HepG2 (cell line): ENCODE measurements around the gene DAB1. TPM values are rescaled to one million over a fixed set of nuclear protein-coding genes. Genes with fewer than 3 reads are reported as not detected.

ENCODE experiments used
- ATAC-seq: fragments of 200-7000 bp; cut with Tn5 transposase; 3 replicates; pipeline ENCODE4 v1.9.1; 2020; ENCODE audit warnings: mild to moderate bottlenecking, moderate library complexity
- BruUV-seq: library from RNA; stranded (reverse); fragments of 400-500 nt; replicated peaks from 2 replicates; lab custom pipeline; 2021; lab: Mats Ljungman, UMichigan
- CTCF ChIA-PET: fragments of 300-600 bp; formaldehyde crosslinking; extraction: SDS; loops from one replicate; lab custom pipeline; 2021; ENCODE audit warnings: low total read pairs, inconsistent platforms, low intra/inter-chr PET ratio; lab: Yijun Ruan, JAX
- POLR2A ChIA-PET: fragments of 350-600 bp; sonication (Branson Sonifier 250); formaldehyde crosslinking; loops from one replicate; lab custom pipeline; 2020; ENCODE audit warnings: antibody characterized with exemption, inconsistent platforms; lab: Yijun Ruan, JAX
- DNase-seq: peaks from one replicate; pipeline ENCODE4 v3.0.0-alpha.2; 2015; ENCODE audit warnings: low spot score
- FAIRE-seq: peaks from 3 replicates; lab custom pipeline; 2011; peaks lifted over from hg19 to GRCh38; lab: Jason Lieb, UNC
- H2AFZ ChIP-seq: one replicate; pipeline ENCODE4 v1.6.1; 2011; ENCODE audit warnings: low read length, inconsistent platforms
- H3K27ac ChIP-seq: fragments of 300-600 bp; 3 replicates; pipeline ENCODE4 v1.8.0; 2011; ENCODE audit warnings: mixed run types, mild to moderate bottlenecking, mixed read lengths, low read length, inconsistent platforms; ENCODE audit not compliant: insufficient read depth; ENCODE audit errors: extremely low read length
- H3K27me3 ChIP-seq, 2 experiments: fragments of 200-600 bp in 1 of 2; 2 replicates in 1 of 2; 3 replicates in 1 of 2; pipeline versions ENCODE4 v1.6.0 to v1.8.0; 2011; ENCODE audit warnings: low read length in 2 of 2, mild to moderate bottlenecking in 2 of 2, moderate library complexity in 2 of 2, inconsistent platforms in 1 of 2; ENCODE audit not compliant: insufficient read depth in 2 of 2, control insufficient read depth in 1 of 2
- H3K36me3 ChIP-seq, 2 experiments: fragments of 200-600 bp in 1 of 2; replicated peaks in 1 of 2; 2 replicates in 1 of 2; 3 replicates in 1 of 2; pipeline versions ENCODE4 v1.5.1 to v1.8.0; 2011; ENCODE audit warnings: low read length in 2 of 2, inconsistent platforms in 1 of 2; ENCODE audit not compliant: insufficient read depth in 2 of 2, control insufficient read depth in 1 of 2
- H3K4me1 ChIP-seq: 2 replicates; pipeline ENCODE4 v1.5.1; 2012; ENCODE audit warnings: low read length, inconsistent platforms; ENCODE audit not compliant: insufficient read depth
- H3K4me2 ChIP-seq: 2 replicates; pipeline ENCODE4 v1.6.0; 2011; ENCODE audit warnings: low read depth, low read length, inconsistent platforms
- H3K4me3 ChIP-seq, 3 experiments: fragments of 200-600 bp in 1 of 3; sonication (generic), shearing (Covaris generic) in 1 of 3; replicated peaks in 1 of 3; 2 replicates each; pipeline ENCODE4 v1.5.1; 2011 to 2016; ENCODE audit warnings: low read length in 3 of 3, inconsistent platforms in 2 of 3, low read depth in 2 of 3, mild to moderate bottlenecking in 2 of 3, control low read depth in 1 of 3, mixed read lengths in 1 of 3; ENCODE audit not compliant: insufficient read depth in 1 of 3
- H3K79me2 ChIP-seq: one replicate; pipeline ENCODE4 v1.6.1; 2011; ENCODE audit warnings: low read length, inconsistent platforms; ENCODE audit not compliant: insufficient read depth
- H3K9ac ChIP-seq: 2 replicates; pipeline ENCODE4 v1.6.0; 2011; ENCODE audit warnings: mild to moderate bottlenecking, low read depth, low read length, inconsistent platforms; ENCODE audit not compliant: insufficient read depth
- H3K9me3 ChIP-seq: 2 replicates; pipeline ENCODE4 v1.5.1; 2012; ENCODE audit warnings: mild to moderate bottlenecking, low read length
- H4K20me1 ChIP-seq: 2 replicates; pipeline ENCODE4 v1.6.0; 2011; ENCODE audit warnings: inconsistent platforms, mild to moderate bottlenecking, low read length, moderate library complexity; ENCODE audit not compliant: insufficient read depth
- ELF3 ChIP-seq: IDR thresholded peaks from 2 replicates; pipeline ENCODE4 v1.6.1; 2016; ENCODE audit warnings: missing genetic modification reagents, missing compliant biosample characterization
- KDM4B ChIP-seq: sonication (generic); formaldehyde crosslinking; IDR thresholded peaks from 2 replicates; pipeline ENCODE4 v1.4.0; 2020; ENCODE audit warnings: missing genetic modification reagents
- MAFK ChIP-seq, 2 experiments: IDR thresholded peaks in 1 of 2; conservative IDR thresholded peaks in 1 of 2; 2 replicates each; pipeline ENCODE4 v1.6.1; 2011; ENCODE audit warnings: improper control_type of control experiment in 2 of 2, low read length in 2 of 2
- MED8 ChIP-seq: sonication (generic); formaldehyde crosslinking; IDR thresholded peaks from 2 replicates; pipeline ENCODE4 v1.8.1; 2023; ENCODE audit warnings: mild to moderate bottlenecking, missing genetic modification reagents; ENCODE audit not compliant: insufficient replicate concordance
- NFKB2 ChIP-seq: sonication (generic); formaldehyde crosslinking; IDR thresholded peaks from 2 replicates; pipeline ENCODE4 v1.4.0; 2020; ENCODE audit warnings: missing genetic modification reagents, borderline replicate concordance
- SRSF4 ChIP-seq: fragments of 200-400 bp; formaldehyde crosslinking; IDR thresholded peaks from one replicate; pipeline ENCODE4 v1.6.1; 2018; ENCODE audit warnings: mild to moderate bottlenecking, low read depth, low read length, moderate library complexity; ENCODE audit not compliant: poor library complexity, severe bottlenecking
- ZC3H13 ChIP-seq: sonication (generic); formaldehyde crosslinking; IDR thresholded peaks from 2 replicates; pipeline ENCODE4 v1.8.1; 2023; ENCODE audit warnings: mild to moderate bottlenecking, missing genetic modification reagents, moderate library complexity
- ZNF703 ChIP-seq: sonication (generic); formaldehyde crosslinking; IDR thresholded peaks from 2 replicates; pipeline ENCODE4 v1.5.1; 2020; ENCODE audit warnings: missing genetic modification reagents, mild to moderate bottlenecking, moderate library complexity, borderline replicate concordance
- WGBS: methylation state at CpG from one replicate; pipeline ENCODE4 v1.1.6; 2017; ENCODE audit warnings: low lambda C conversion rate; 5-methylcytosine and 5-hydroxymethylcytosine counted together
- in situ Hi-C: cut with HindIII; loops from 2 replicates; pipeline ENCODE4 v1.10.0; 2017; ENCODE audit warnings: low pct_unique_long_range_greater_than_20kb; ENCODE audit not compliant: extremely low pct_ligation_motif_present
- intact Hi-C: fragments of 100-400 bp; cut with micrococcal nuclease; formaldehyde crosslinking; loops from one replicate; pipeline ENCODE4 v1.10.0; 2022; ENCODE audit not compliant: unreplicated experiment
- polyA plus RNA-seq, 8 experiments: library from polyadenylated mRNA; depleted of rRNA in 3 of 8; stranded (reverse) in 7 of 8; unstranded in 1 of 8; fragments of >200 nt; fragmentation: Illumina TruSeq in 4 of 8; extraction: Trizol in 4 of 8; gene quantifications; 2 replicates each; pipeline versions ENCODE4 v1.2.1 to v1.2.3, GENCODE V29; 2011 to 2016; ENCODE audit warnings: low read depth in 4 of 8, missing spikeins in 1 of 8, mixed read lengths in 1 of 8; ENCODE audit not compliant: insufficient read depth in 1 of 8
- total RNA-seq, 5 experiments: library from RNA; depleted of rRNA; stranded (reverse); fragments of >200 nt; fragmentation: Illumina TruSeq; extraction: Trizol; gene quantifications; 2 replicates each; pipeline ENCODE4 v1.2.3, GENCODE V29; 2016; ENCODE audit warnings: low read depth in 1 of 5
- TF ChIP-seq, protein P1 (sequence below): sonication (generic); formaldehyde crosslinking; IDR thresholded peaks from 2 replicates; pipeline ENCODE4 v1.5.0; 2020; ENCODE audit warnings: missing genetic modification reagents
- TF ChIP-seq, protein P2 (sequence below): sonication (generic); formaldehyde crosslinking; IDR thresholded peaks from 2 replicates; pipeline ENCODE4 v1.5.1; 2020; ENCODE audit warnings: mild to moderate bottlenecking, missing genetic modification reagents

Gene DAB1
- total and polyA plus RNA-seq, 2 of the 13 experiments (the other 11 are each of a cell fraction or from before 2014, with no cell fraction given): 0.04 to 0.13 TPM

DNA sequence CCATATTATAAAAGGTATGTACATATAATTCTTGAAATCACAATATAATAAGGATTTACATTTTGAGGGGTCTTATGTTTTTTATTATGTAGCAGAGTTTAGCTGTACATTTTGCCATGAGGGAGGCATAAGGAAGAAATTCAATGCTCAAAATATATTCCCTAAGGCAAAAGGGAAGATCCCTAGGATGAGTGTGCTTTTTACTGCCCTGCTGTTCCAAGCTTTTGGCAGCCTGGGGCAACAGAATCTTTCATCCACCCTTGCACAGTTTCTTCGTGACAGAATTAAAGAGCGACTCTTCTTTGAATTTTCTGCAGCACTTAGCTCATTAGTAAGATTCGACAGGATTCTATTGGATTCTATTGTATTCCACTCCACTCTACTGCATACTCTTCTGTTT lies 39.5 kb upstream of the DAB1 start:
- TF ChIP-seq ELF3 (no peak), KDM4B (CRISPR knock-in tag) (no peak)
- TF ChIP-seq, protein P1, sequence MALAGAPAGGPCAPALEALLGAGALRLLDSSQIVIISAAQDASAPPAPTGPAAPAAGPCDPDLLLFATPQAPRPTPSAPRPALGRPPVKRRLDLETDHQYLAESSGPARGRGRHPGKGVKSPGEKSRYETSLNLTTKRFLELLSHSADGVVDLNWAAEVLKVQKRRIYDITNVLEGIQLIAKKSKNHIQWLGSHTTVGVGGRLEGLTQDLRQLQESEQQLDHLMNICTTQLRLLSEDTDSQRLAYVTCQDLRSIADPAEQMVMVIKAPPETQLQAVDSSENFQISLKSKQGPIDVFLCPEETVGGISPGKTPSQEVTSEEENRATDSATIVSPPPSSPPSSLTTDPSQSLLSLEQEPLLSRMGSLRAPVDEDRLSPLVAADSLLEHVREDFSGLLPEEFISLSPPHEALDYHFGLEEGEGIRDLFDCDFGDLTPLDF (CRISPR knock-in tag): no peak
- no peaks in the 10 kb centered on the region for H4K20me1 ChIP-seq
- DNase-seq: no peak
- 83% methylated on average over 3 of the region's 3 CpGs for WGBS
- H3K9ac ChIP-seq: no peak overlapping the region
- intact Hi-C loops (no loop called here), in situ Hi-C loops (no loop called here)
- no peaks in the 10 kb centered on the region for H3K36me3 ChIP-seq
- H3K79me2 ChIP-seq: no peaks in the 10 kb centered on the region
- ChIA-PET POLR2A (no interaction called here), CTCF (no interaction called here)
- peaks cover 44% of the 10 kb centered on the region for H3K4me1 ChIP-seq
- H2AFZ ChIP-seq: no peak overlapping the region
- BruUV-seq: no TSS peak
- H3K27me3 ChIP-seq: peaks cover 0 to 18% of the 10 kb centered on the region in 2 experiments; a peak in 1 of 5 replicates
- ATAC-seq: no peak
- no peaks in the 10 kb centered on the region for H3K9me3 ChIP-seq
- FAIRE-seq: no peak
- no peak overlapping the region for H3K4me2 ChIP-seq
- H3K4me3 ChIP-seq: no peak overlapping the region
- H3K27ac ChIP-seq: no peak overlapping the region

DNA sequence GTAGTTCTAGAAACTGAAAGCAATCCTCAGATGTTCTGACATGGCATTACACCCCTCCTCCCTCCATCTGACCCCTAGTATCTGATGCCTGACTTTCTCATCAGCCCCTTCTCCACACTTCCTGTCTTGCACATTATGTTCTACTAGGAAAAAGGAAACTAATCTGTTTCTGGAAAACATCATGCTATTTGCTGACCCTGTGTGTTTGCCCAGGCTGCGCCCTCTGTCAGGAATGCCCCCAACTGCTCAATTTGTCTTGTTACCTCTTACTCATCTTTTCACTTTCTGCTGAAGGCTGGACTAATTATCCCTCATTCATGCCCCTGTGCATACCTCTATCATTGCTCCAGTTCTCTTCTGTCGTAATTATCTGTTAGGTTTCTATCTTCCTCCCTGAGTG lies 37.5 kb upstream of the DAB1 start:
- H3K4me2 ChIP-seq: peak overlapping the region; percentile 14; the same call in 1 of the 2 replicates
- ChIA-PET POLR2A (no interaction called here), CTCF (no interaction called here)
- no peak overlapping the region for H3K4me3 ChIP-seq
- H3K4me1 ChIP-seq: peaks cover 44% of the 10 kb centered on the region
- intact Hi-C loops: no loop called here
- in situ Hi-C loops: no loop called here
- BruUV-seq: no TSS peak
- H3K36me3 ChIP-seq: no peaks in the 10 kb centered on the region
- no peak overlapping the region for H3K27ac ChIP-seq
- DNase-seq (peak; percentile 2), ATAC-seq (no peak), FAIRE-seq (no peak)
- WGBS: 17% methylated on average over 2 of the region's 2 CpGs
- H3K9ac ChIP-seq: no peak overlapping the region
- no peak overlapping the region for H2AFZ ChIP-seq
- no peaks in the 10 kb centered on the region for H3K9me3 ChIP-seq
- H3K27me3 ChIP-seq: peaks cover 0 to 10% of the 10 kb centered on the region in 2 experiments; a peak in 1 of 5 replicates
- H3K79me2 ChIP-seq: no peaks in the 10 kb centered on the region
- no peaks in the 10 kb centered on the region for H4K20me1 ChIP-seq
- TF ChIP-seq MAFK (conservative IDR thresholded peaks at IDR 0.05 in 1 of 2, IDR thresholded peaks at IDR 0.05 in 1 of 2; ENCODE audit: low read length in 2 of 2) (no peak), MED8 (CRISPR knock-in tag) (no peak), ZNF703 (no peak), SRSF4 (no peak), ZC3H13 (no peak), NFKB2 (CRISPR knock-in tag) (no peak)
- TF ChIP-seq, protein P2, sequence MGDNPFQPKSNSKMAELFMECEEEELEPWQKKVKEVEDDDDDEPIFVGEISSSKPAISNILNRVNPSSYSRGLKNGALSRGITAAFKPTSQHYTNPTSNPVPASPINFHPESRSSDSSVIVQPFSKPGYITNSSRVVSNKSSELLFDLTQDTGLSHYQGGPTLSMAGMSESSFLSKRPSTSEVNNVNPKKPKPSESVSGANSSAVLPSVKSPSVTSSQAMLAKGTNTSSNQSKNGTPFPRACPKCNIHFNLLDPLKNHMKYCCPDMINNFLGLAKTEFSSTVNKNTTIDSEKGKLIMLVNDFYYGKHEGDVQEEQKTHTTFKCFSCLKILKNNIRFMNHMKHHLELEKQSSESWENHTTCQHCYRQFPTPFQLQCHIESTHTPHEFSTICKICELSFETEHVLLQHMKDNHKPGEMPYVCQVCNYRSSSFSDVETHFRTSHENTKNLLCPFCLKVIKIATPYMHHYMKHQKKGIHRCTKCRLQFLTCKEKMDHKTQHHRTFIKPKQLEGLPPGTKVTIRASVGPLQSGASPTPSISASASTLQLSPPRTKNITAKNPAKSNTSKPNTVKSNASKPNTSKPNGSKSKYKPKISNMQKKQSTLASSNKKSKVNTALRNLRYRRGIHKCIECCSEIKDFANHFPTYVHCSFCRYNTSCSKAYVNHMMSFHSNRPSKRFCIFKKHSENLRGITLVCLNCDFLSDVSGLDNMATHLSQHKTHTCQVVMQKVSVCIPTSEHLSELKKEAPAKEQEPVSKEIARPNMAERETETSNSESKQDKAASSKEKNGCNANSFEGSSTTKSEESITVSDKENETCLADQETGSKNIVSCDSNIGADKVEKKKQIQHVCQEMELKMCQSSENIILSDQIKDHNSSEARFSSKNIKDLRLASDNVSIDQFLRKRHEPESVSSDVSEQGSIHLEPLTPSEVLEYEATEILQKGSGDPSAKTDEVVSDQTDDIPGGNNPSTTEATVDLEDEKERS (CRISPR knock-in tag): no peak
